HG02678 (cell line): ENCODE measurements around the gene CDK6.

ENCODE experiments used
- ATAC-seq: cut with Tn5 transposase; IDR thresholded peaks from one replicate; pipeline ENCODE4 v1.9.1; 2021; ENCODE audit warnings: mild to moderate bottlenecking, moderate library complexity; ENCODE audit not compliant: unreplicated experiment

The CDK6 gene

DNA sequence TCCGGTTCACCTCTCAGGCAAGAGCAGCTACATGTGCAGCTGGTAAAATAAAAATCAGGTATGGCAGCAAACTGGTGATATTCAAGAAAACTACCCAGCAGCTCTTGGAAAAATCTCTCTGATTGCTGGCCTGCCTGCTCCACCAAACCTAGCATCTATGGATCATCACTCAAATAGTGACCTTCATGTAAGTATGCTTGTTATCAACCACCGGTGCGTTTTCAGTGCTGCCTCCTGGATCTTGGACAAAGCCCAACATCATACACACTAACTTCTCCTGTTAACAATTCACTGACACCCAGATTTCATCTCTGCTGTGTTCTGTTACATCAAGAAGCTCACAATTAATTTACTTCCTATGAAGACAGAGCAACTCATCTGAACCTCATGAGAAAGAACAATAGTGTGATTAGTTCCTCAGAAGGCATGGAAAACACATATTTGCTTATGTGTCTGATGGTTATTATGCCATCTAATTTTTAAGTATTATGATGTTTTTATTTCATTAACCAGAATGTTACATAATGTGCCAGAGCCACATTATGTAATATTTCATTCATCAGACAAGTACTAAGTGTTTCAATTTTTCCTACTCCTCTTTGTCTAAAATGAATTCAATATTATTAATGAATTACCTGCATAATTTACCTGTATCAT is 8.8 kb downstream of the CDK6 start:
- ATAC-seq, result no peak

- ATAC-seq, result no peak
Observed at GRCh38 chr7:92826258-92826938, 10.0 kb downstream of the CDK6 start.

GRCh38 chr7:92824901-92825480 is 11.4 kb downstream of the CDK6 start:
- ATAC-seq, result no peak

- no peak for ATAC-seq
Observed at GRCh38 chr7:92824450-92824849, 11.9 kb downstream of the CDK6 start.

- ATAC-seq, result no peak
Observed at GRCh38 chr7:92823042-92823441, 13.3 kb downstream of the CDK6 start.

GRCh38 chr7:92820191-92820590 is 16.2 kb downstream of the CDK6 start:
- ATAC-seq, result no peak

- no peak for ATAC-seq
Observed at GRCh38 chr7:92817398-92817797, 19.0 kb downstream of the CDK6 start.

DNA sequence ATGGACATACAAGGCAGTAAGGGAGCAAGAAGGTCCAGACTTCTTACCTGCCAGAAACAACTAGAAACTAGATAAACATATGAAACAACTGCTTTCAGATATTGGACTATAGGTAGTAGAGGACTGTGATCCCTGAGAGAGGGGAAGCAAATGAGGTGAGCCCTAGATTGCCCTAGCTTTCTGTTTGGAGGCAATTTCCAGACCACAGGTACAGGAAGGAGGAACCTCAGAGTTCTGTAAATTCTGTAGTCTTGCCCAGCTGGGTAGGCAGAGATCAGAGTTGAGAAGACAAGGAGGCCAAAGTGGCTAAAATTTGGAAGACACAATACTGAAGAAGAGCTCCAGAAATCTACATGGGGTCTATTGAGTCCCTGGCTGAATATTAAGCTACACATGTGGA is 21.0 kb downstream of the CDK6 start:
- peak; percentile 39 for ATAC-seq

GRCh38 chr7:92813390-92814024 is 22.9 kb downstream of the CDK6 start:
- ATAC-seq, result peak; percentile 65

DNA sequence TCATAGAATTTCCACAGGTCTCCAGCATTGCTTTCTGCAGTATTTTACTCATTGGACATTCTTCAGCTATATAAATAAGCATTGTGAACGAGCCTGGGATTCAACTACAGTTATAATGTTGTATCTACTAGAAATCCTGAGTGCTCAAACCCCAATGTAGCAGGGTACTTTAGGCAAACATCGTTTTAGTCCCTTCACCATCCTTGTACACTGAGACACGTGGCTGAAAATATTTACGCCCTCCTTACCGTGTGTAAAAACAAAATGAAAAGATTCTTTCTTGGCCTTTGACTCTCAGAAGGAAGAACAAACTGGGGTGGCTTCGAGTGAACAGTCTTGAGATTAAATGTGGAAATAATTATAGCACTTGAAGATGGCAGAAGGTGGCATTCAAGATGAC is 25.2 kb downstream of the CDK6 start:
- ATAC-seq, result no peak

GRCh38 chr7:92809760-92810573 is 26.4 kb downstream of the CDK6 start:
- ATAC-seq, result peak; percentile 72

GRCh38 chr7:92809397-92809759 is 27.0 kb downstream of the CDK6 start:
- peak; percentile 20 for ATAC-seq

DNA sequence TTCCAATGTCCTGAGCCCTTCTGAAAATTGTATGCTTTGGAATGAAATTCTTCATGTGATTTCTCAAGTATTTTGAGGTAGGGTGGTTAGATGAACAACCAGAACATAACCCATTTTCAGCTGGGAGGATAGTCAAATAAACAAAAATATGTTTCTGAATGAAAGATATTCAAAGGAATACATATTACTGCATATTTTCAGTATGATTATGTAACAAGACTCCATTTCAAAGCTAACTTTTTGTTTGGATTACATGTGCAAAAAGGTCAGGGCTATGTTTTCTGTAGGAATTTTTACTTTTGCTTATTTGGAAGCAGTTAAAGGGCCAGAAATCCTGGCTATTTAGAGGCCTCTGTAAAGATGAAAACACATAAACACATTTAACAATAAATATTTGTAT is 27.7 kb downstream of the CDK6 start:
- ATAC-seq, result no peak

DNA sequence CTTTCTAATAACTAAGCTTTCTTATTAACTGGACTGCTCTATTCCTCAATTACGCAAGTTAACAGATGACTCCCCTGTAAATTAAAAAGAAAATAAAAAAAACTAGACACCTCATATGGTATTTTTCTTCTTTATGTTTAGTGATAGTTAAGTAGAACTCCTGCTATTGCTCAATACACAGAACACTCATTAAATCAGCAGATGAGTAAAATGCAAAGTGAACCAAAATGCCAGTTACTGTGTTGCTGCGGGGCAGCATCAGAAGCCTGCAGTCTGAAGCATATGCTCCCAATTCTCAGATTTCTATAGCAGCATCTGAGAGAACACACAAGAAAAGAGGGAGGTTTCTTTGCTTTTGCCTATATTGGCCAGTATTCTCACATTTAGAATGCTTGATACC is 28.4 kb downstream of the CDK6 start:
- no peak for ATAC-seq

- ATAC-seq, result no peak
Observed at GRCh38 chr7:92806496-92806895, 29.9 kb downstream of the CDK6 start.

DNA sequence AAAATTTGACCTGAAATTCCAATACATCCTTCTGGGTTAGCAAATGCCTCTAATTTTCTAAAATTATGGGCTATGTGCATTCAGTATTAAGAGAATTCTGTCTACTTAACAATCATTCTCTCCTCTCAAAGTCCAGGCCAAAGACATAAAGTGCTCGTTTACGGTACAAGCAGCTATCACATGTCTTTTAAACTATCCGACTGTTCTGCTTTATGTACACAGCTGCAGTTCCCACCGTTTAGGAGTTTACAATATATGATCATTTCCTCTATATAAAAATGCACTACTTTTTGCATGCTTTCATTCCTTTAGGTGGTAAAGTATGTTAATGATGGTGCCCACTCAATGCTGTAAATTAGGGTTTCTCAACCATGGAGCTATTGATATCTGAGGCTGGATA is 34.0 kb downstream of the CDK6 start:
- no peak for ATAC-seq

- peak; percentile 49 for ATAC-seq
Observed at GRCh38 chr7:92799446-92800211, 36.7 kb downstream of the CDK6 start.

DNA sequence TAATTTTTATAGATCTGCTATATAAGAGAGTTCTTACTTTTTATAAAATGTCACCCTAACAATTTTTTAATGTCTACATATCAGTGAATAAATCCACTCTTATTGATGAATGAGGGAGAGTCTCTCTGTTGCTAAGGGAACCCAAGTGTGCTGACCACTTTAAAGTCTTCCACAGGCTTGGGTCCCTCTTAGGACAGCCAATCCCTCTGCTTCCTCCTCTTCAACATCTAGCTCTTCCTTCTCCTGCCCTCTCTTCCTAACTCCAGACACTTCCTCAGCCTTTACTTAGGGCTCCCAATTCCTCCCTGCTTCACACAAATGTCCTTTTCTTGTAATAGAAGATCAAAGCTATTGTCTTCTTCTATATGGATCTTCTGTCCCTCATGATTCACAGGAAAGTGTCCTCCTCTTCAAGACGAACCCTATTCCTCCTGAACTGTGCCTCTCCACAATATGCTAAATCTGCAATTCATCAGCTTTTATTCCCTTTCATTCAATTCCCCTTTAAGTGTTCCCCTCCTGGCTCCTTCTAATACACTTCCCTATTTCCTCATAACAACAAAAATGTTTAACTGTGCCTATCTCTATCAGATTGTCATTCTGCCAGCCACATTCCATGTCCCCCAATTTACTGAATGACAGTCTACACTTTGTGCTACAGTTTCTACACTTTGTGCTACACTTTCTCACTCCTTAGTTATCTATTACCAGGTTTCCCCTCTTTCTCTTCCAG is 37.7 kb downstream of the CDK6 start:
- no peak for ATAC-seq

- ATAC-seq, result no peak
Observed at GRCh38 chr7:92797693-92798092, 38.7 kb downstream of the CDK6 start.

DNA sequence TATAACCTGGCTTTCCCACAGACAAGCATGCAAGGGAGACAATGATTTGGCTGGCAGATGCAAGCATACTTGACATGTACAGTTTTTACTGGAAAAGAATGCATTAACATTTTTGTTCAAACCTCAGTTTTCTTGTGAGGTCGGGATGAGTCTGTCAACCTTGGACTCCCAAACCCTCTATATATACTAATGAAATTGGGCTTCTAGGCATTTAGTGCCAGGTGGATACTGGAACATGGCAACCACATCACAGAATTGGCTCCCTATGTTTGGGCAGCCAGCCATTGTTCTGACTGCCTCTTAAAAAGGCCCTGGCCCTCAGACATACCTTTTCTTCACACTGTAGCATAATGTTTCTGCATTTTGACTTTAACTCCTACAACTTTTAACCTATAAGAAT is 39.1 kb downstream of the CDK6 start:
- ATAC-seq, result no peak
